Head of caudate nucleus (tissue), 42 donors: ENCODE results near the gene CAMK2A.

Experiments used
- DNase-seq, 42 donors: peaks; one replicate each; pipeline versions ENCODE4 v3.0.0 to v3.0.0-alpha.2; 2020 to 2021; ENCODE audit warnings: mixed read lengths in 7 of 42
- intact Hi-C: fragments of 100-400 bp; cut with DNase I; formaldehyde crosslinking; loops from one replicate; pipeline ENCODE4 v1.15.0; 2022

CAMK2A gene

DNA sequence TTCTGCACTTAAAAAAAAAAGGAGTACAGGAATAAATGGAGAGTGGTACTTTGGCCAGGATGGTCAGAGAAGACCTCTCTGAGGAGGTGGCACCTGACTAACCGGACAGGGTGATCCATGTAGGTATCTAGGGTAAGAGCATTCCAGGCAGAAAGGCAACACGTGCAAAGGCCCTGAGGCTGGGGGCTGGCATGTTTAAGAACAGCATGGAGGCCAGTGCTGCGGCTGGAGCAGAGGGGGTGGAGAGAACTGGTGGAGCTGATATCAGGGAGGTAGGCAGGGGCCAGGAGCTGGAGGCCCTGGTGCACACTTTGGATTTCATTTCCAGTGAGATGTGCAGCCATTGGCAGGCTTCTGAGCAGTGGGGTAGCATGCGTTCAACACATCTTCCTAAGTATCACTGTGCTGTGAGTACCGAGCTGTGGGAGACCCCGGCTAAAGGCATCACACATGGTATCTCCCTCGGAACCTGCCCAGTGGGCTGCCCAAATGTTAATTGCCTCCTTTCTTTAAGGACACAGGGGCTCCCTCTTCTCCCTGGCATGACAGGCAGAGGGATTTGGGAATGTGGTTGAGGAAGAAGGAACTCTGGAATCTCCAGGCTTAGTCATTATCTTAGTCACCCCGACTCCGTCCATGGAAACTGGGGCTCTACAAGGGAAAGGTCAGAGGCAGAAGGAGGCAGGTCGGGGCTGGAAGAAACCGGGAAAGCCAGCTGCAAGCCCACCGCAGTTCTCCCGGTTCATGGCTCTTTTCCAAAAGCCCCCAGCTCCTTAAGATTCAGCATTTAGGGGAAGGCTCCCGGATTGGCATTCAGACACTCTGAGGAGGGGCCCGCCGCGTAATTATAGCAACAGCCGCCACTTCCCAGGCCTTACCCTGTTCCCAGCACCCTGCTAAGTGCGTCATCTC lies 81.1 kb downstream of the CAMK2A start:
- peak in 1 of 42 donors; percentile 36 for DNase-seq

GRCh38 chr5:150206779-150207115 lies 82.8 kb downstream of the CAMK2A start:
- intact Hi-C loops = no loop called here
- DNase-seq = no peak

More for the DNA sequence above, 81.1 kb downstream of the CAMK2A start:
- intact Hi-C loops = no loop called here

DNA sequence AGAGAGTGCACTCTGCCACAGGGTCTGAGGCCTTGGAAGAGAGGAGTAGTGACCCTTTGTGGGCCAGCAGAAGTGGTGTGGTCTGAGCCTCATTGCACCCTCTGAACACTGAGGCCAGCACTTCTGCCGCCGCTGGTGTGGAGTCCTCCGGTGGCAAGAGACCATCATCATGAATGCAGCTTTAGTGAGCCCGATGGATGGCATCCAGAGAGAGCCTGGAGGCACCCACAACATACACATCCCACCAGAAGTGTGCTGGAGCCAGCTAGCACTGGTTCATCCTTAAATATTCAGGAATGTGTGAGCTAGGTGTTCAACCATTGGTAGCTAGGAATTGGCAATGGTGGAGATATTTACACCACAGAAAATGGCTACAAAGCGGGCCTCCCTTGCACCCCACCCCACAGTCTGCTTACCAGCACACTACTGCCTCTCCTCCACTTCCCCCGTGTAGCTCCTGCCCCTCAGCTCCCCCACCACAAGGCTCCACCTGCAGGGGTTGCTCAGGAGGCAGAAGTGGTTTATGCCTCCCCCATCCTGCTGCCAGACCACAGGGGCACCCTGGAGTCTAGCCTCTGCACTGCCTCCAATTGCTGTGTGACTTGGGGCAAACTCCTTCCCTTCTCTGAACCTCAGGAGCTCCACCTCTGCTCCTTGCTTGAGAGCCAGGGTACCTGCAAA lies 83.3 kb downstream of the CAMK2A start:
- intact Hi-C loops = no loop called here
- no peak for DNase-seq

GRCh38 chr5:150204590-150204960 lies 85.0 kb downstream of the CAMK2A start:
- intact Hi-C loops = no loop called here
- DNase-seq = no peak

DNA sequence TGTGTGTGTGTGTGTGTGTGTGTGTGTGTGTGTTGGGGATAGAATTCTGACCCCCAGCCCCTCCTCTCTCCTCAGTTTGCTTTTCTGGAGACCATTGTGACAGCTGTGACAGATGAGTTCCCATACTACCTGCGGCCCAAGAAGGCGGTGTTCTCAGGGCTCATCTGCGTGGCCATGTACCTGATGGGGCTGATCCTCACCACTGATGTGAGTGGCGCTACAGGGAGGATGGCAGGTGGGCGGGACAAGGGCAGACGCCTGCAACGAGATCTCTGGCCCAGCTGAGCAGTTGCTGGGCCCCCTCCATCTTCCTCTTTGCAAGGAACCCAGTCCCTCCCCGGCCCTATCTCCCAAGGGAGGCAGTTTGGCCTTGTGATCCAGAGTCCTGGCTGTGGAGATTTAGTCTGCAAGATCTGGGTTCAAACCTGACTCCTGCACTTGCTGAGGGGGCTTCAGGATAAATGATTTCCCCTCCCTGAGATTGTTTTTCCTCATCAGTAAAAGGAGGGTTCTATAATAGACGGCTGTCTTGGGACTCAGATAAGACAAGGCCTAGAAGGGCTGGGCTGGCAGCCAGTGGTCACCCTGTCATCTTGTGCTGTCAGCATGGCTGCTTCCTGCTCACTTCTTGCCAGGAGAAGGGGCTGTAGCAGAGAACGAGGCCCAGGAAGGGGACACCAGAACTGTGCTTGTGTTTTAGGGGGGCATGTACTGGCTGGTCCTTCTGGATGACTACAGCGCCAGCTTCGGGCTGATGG lies 85.6 kb downstream of the CAMK2A start:
- intact Hi-C loops = no loop called here
- DNase-seq = no peak

DNA sequence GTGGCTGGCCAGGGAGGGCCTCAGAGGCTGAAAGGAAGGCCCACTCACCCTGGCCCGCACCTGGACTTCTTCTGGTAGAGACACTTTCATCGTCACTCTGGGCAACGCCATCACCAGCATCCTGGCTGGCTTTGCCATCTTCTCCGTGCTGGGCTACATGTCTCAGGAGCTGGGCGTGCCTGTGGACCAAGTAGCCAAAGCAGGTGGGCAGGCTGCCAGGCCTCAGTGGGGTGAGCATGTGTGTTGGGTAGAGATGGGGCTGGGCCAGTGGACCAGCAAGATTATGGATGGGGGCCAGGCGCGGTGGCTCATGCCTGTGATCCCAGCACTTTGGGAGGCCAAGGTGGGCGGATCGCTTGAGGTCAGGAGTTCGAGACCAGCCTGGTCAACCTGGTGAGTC lies 87.1 kb downstream of the CAMK2A start:
- no peak for DNase-seq
- intact Hi-C loops = no loop called here

DNA sequence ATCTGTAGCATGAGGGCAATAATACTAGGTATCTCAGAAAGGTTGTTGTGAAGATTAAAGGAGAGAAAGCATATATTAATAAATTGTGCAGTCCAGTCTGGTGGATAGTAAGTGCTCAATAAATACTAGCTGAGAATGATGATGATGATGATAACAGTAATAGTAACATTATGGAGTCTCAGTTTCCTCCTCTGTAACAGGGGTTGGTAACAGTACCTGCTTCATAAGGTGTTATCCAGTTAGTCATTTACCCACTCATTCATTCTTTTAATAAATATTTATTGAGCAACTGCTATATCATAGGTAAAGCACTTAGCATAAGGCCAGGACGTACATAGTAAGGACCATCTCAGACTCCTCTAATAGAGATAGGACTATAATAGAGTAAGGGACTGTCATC lies 92.1 kb downstream of the CAMK2A start:
- DNase-seq = no peak
- intact Hi-C loops = no loop called here

DNA sequence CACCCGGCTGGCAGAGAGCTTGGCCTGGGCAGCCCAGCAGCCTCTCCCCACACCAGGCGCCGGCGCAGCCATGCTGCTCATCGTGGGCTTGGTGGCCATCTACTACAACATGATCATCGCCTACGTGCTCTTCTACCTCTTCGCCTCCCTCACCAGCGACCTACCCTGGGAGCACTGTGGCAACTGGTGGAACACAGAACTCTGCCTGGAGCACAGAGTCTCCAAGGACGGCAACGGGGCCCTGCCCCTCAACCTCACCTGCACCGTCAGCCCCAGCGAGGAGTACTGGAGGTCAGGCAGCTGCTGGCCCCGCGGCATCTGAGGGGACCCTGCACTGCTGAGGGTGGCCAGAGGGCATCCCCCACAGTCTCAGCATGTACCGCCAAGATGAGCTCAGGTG lies 92.6 kb downstream of the CAMK2A start:
- no peak for DNase-seq

GRCh38 chr5:150196514-150196913 lies 93.1 kb downstream of the CAMK2A start:
- intact Hi-C loops = no loop called here
- peak in 6 of 42 donors; percentile 8 to 52 (median 14) for DNase-seq

More for the DNA sequence above, 92.6 kb downstream of the CAMK2A start:
- intact Hi-C loops = no loop called here

DNA sequence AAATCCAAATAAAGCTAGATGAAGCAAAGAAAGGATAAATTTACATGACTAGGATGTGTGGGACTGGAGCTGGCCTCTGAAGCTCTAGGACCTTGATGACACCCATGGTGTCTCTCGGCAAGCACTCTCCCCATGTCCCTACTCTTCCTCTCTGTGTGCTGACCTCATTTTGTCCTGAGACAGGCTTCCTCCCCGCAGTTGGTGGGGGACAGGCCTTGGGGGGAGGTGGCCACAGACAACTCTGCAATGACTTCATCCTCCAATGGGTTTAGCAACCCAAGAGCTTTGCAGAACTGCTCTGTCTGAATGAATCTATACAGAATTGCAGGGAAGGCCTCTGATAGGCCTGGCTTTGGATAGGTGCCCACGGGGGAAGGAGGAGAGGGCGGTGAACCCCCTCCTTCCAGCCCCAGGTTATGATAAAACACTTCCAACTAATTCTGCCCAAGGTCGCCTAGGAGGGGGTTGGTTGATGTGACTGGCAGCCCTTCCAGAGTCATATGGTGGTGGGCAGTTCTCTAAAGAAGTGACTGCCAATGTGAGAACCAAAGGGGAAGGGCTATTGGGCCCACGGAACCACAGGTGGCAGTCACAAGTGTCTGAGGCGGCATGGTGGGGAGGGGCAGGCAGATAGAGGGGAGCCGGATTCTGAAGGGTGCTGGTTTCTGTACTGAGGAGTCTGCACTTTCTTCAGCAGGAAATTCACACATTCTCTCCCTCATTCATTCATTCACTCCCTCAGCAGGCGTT lies 93.7 kb downstream of the CAMK2A start:
- DNase-seq = no peak
- intact Hi-C loops = no loop called here

- DNase-seq = peak in 31 of 42 donors; percentile 7 to 72 (median 34)
- intact Hi-C loops = no loop called here
These were observed 97.1 kb downstream of the CAMK2A start for GRCh38 chr5:150192462-150192861.

- no peak for DNase-seq
- intact Hi-C loops = no loop called here
These were observed 98.6 kb downstream of the CAMK2A start for GRCh38 chr5:150190987-150191386.

GRCh38 chr5:150190503-150190979 lies 99.0 kb downstream of the CAMK2A start:
- intact Hi-C loops = no loop called here
- no peak for DNase-seq

DNA sequence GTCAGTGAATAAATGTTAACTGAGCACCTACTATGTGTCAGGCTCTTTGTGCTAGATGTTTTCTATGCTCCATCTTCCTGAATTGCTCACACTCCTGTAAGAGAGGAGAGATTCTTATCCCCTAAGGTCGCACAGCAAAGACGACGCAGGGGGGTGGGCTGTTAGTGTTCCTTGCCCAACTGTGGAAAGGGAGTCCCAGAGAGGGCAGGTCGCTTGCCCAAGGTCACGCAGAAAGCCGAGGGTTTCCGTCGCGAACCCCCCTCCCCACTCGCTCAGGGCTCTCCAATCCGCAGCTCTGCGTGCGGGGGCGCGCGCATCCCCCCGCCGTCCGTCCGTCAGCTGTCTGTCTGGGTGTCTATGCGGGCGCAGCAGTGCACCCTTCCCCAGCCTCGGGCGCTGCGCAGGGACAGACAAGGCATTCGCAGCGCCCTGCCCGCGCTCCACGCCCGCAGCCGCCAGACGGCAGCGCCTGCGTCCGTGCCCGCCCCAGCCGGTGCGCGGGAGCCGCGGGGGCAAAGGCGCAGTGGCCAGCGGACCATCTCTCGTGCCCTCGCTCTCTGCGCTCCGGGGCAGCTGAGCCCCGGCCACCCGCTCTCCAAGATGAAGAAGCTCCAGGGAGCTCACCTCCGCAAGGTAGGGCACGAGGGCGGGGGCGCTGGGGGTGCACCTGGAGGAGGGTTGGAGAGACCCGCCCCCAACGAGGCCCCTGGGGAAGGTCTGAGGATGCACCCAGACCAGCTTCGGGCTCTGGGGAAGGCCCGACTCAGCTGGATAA lies 99.7 kb downstream of the CAMK2A start, which contains the start of gene SLC6A7:
Gene SLC6A7 (plus strand): TSS at position 335 of the 775 bp plus-strand sequence. CDS start 266 bp downstream, at position 601.
- intact Hi-C loops = no loop called here
- no peak for DNase-seq

- DNase-seq = no peak
These were observed 100.2 kb downstream of the CAMK2A start for GRCh38 chr5:150189326-150189725.

GRCh38 chr5:150188146-150188842 lies 101.3 kb downstream of the CAMK2A start:
- DNase-seq = no peak
- intact Hi-C loops = no loop called here

More at GRCh38 chr5:150189326-150189725, 100.2 kb downstream of the CAMK2A start:
- intact Hi-C loops = no loop called here

DNA sequence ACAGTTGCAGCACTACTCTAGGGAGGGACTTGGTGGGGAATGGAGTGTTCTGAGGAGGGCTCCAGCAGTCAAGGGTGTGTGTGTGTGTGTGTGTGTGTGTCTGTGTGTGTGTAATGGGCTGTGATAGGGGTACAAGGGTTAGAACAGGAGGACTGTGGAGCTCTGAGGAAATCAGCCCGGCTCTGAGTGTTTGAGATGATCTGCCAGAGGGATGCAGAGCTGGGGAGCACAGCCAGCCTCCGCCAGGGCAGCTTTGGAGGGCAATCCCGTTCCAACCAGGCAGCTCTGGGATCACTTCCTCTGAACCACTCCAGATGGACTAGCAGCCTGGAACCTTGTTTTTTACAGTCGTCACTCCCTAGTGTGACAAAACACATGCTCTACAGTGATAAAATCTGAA lies 102.7 kb downstream of the CAMK2A start:
- no peak for DNase-seq
- intact Hi-C loops = no loop called here
